HCT116 (cell line): Measurements from ENCODE around the gene MTUS2.

Source experiments
- EGR1 ChIP-seq: IDR thresholded peaks from 2 replicates; pipeline ENCODE4 v1.6.1; 2012; ENCODE audit warnings: low read depth
- EZH2 ChIP-seq: fragments of 200-600 bp; sonication (generic); IDR thresholded peaks from 2 replicates; pipeline ENCODE4 v1.6.1; 2017; ENCODE audit warnings: antibody characterized with exemption, mixed run types
- RAD21 ChIP-seq: IDR thresholded peaks from 2 replicates; pipeline ENCODE4 v1.6.1; 2012; ENCODE audit warnings: low read depth, mild to moderate bottlenecking
- YY1 ChIP-seq: IDR thresholded peaks from 2 replicates; pipeline ENCODE4 v1.6.1; 2011; ENCODE audit warnings: low read length, low read depth, moderate library complexity, mild to moderate bottlenecking; ENCODE audit not compliant: insufficient replicate concordance; ENCODE audit errors: extremely low read depth
- TF ChIP-seq, protein P1 (sequence below): IDR thresholded peaks from 2 replicates; pipeline ENCODE4 v1.6.1; 2012
- TF ChIP-seq, protein P2 (sequence below), 3 experiments: fragments of 200-600 bp in 1 of 3; sonication (generic) in 1 of 3; IDR thresholded peaks in 2 of 3; conservative IDR thresholded peaks in 1 of 3; 2 replicates each; pipeline ENCODE4 v1.5.1; 2012 to 2017; ENCODE audit warnings: low read depth in 2 of 3, low read length in 2 of 3, antibody characterized with exemption in 1 of 3, borderline replicate concordance in 1 of 3, control low read depth in 1 of 3, mild to moderate bottlenecking in 1 of 3, mixed read lengths in 1 of 3, mixed run types in 1 of 3, moderate library complexity in 1 of 3; ENCODE audit not compliant: insufficient read depth in 1 of 3
- TF ChIP-seq, protein P3 (sequence below): IDR thresholded peaks from 2 replicates; pipeline ENCODE4 v1.6.1; 2012; ENCODE audit warnings: low read depth
- TF ChIP-seq, protein P4 (sequence below): IDR thresholded peaks from 2 replicates; pipeline ENCODE4 v1.6.1; 2012

DNA sequence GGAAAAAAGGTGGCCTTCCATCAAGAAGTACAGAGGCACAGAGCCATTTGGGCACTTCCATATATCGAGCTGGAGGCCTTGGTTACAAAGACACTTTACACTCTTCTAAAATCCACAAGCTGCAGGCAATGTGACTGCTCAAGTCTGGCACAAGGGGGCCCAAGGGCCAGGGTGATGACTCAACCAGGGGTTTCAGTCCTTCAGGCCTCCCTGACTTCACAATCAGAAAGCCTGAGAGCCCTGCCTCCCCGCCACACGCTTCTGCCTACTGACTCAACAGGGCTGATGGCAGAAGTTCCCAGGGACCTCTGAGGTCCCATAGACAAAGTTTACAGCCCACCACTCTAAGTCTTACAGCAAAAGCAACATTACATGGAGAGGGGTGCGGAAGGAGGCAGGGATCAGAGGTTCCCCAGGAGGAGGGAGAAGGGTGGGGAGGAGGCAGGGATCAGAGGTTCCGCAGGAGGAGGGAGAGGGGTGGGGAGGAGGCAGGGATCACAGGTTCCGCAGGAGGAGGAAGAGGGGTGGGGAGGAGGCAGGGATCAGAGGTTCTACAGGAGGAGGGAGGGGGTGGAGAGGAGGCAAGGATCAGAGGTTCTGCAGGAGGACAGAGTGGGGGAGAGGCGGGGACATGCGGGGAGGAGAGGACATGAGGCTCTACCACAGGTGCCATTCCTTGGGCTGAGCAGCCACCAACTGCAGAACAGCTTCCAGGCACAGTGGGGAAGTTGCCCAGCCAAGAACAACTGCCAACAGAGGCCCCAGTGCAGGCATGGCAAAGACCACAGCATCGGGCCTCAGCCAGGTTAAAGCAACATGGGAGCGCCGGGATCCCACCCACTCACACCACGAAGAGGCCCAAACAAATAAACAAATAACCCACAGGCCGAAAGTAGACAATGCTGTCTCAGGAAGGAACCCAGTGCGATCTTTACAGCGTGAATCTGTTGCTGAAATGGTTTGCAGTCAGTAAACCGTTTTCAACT lies 723.4 kb downstream of the MTUS2 start:
- TF ChIP-seq RAD21 (no peak), EGR1 (no peak), EZH2 (no peak), YY1 (no peak)
- TF ChIP-seq, protein P1, sequence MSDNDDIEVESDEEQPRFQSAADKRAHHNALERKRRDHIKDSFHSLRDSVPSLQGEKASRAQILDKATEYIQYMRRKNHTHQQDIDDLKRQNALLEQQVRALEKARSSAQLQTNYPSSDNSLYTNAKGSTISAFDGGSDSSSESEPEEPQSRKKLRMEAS: no peak
- TF ChIP-seq, protein P2, sequence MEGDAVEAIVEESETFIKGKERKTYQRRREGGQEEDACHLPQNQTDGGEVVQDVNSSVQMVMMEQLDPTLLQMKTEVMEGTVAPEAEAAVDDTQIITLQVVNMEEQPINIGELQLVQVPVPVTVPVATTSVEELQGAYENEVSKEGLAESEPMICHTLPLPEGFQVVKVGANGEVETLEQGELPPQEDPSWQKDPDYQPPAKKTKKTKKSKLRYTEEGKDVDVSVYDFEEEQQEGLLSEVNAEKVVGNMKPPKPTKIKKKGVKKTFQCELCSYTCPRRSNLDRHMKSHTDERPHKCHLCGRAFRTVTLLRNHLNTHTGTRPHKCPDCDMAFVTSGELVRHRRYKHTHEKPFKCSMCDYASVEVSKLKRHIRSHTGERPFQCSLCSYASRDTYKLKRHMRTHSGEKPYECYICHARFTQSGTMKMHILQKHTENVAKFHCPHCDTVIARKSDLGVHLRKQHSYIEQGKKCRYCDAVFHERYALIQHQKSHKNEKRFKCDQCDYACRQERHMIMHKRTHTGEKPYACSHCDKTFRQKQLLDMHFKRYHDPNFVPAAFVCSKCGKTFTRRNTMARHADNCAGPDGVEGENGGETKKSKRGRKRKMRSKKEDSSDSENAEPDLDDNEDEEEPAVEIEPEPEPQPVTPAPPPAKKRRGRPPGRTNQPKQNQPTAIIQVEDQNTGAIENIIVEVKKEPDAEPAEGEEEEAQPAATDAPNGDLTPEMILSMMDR (IDR thresholded peaks at IDR 0.05 in 2 of 3, conservative IDR thresholded peaks at IDR 0.05 in 1 of 3; ENCODE audit: borderline replicate concordance in 1 of 3, insufficient read depth in 1 of 3, low read depth in 2 of 3, low read length in 2 of 3): no peak
- TF ChIP-seq, protein P3, sequence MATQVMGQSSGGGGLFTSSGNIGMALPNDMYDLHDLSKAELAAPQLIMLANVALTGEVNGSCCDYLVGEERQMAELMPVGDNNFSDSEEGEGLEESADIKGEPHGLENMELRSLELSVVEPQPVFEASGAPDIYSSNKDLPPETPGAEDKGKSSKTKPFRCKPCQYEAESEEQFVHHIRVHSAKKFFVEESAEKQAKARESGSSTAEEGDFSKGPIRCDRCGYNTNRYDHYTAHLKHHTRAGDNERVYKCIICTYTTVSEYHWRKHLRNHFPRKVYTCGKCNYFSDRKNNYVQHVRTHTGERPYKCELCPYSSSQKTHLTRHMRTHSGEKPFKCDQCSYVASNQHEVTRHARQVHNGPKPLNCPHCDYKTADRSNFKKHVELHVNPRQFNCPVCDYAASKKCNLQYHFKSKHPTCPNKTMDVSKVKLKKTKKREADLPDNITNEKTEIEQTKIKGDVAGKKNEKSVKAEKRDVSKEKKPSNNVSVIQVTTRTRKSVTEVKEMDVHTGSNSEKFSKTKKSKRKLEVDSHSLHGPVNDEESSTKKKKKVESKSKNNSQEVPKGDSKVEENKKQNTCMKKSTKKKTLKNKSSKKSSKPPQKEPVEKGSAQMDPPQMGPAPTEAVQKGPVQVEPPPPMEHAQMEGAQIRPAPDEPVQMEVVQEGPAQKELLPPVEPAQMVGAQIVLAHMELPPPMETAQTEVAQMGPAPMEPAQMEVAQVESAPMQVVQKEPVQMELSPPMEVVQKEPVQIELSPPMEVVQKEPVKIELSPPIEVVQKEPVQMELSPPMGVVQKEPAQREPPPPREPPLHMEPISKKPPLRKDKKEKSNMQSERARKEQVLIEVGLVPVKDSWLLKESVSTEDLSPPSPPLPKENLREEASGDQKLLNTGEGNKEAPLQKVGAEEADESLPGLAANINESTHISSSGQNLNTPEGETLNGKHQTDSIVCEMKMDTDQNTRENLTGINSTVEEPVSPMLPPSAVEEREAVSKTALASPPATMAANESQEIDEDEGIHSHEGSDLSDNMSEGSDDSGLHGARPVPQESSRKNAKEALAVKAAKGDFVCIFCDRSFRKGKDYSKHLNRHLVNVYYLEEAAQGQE: no peak
- TF ChIP-seq, protein P4, sequence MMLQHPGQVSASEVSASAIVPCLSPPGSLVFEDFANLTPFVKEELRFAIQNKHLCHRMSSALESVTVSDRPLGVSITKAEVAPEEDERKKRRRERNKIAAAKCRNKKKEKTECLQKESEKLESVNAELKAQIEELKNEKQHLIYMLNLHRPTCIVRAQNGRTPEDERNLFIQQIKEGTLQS: no peak
